Smooth muscle cell (in vitro differentiated cells): ENCODE results near the gene CAND2. TPM values are rescaled to one million over a fixed set of nuclear protein-coding genes. Genes with fewer than 3 reads are reported as not detected.

Source experiments
- DNase-seq: peaks from one replicate; lab custom pipeline; 2025; ENCODE audit not compliant: unreplicated experiment; lab: John Stamatoyannopoulos, UW
- H2AFZ ChIP-seq: fragments of 200-600 bp; sonication (generic); 2 replicates; pipeline ENCODE4 v1.6.0; 2016; ENCODE audit warnings: antibody characterized with exemption, low read depth, mild to moderate bottlenecking
- H3F3A ChIP-seq: fragments of 200-600 bp; sonication (generic); 2 replicates; pipeline ENCODE4 v1.6.0; 2017; ENCODE audit warnings: antibody characterized with exemption, low read depth
- H3K27ac ChIP-seq: fragments of 200-600 bp; sonication (generic); 2 replicates; pipeline ENCODE4 v1.5.1; 2016; ENCODE audit warnings: low read depth, mild to moderate bottlenecking
- H3K27me3 ChIP-seq: fragments of 200-600 bp; sonication (generic); 2 replicates; pipeline ENCODE4 v1.6.1; 2016; ENCODE audit warnings: low read depth, mild to moderate bottlenecking
- H3K36me3 ChIP-seq: fragments of 200-600 bp; sonication (generic); 2 replicates; pipeline ENCODE4 v1.5.1; 2016; ENCODE audit warnings: low read depth
- H3K4me1 ChIP-seq: fragments of 200-600 bp; sonication (generic); 2 replicates; pipeline ENCODE4 v1.5.1; 2016; ENCODE audit warnings: low read depth
- H3K4me2 ChIP-seq: fragments of 200-600 bp; sonication (generic); 2 replicates; pipeline ENCODE4 v1.6.0; 2016; ENCODE audit warnings: mild to moderate bottlenecking
- H3K4me3 ChIP-seq: fragments of 200-600 bp; sonication (generic); 2 replicates; pipeline ENCODE4 v1.5.1; 2016; ENCODE audit warnings: mild to moderate bottlenecking
- H3K79me2 ChIP-seq: fragments of 200-600 bp; sonication (generic); 2 replicates; pipeline ENCODE4 v1.6.0; 2016; ENCODE audit warnings: low read depth, mild to moderate bottlenecking
- H3K9ac ChIP-seq: fragments of 200-600 bp; sonication (generic); 2 replicates; pipeline ENCODE4 v1.6.0; 2016; ENCODE audit warnings: low read depth
- H3K9me3 ChIP-seq: fragments of 200-600 bp; sonication (generic); replicated peaks from 2 replicates; pipeline ENCODE4 v1.5.1; 2016; ENCODE audit warnings: low read depth
- H4K20me1 ChIP-seq: fragments of 200-600 bp; sonication (generic); 2 replicates; pipeline ENCODE4 v1.6.0; 2016; ENCODE audit warnings: low read depth
- CTCF ChIP-seq: fragments of 200-600 bp; sonication (generic); IDR thresholded peaks from 2 replicates; pipeline ENCODE4 v1.5.1; 2017; ENCODE audit warnings: borderline replicate concordance, mild to moderate bottlenecking, antibody characterized with exemption; ENCODE audit not compliant: insufficient read depth, poor library complexity, severe bottlenecking
- WGBS: methylation state at CpG from one replicate; pipeline ENCODE4 v1.1.7; 2016; ENCODE audit warnings: low lambda C conversion rate; 5-methylcytosine and 5-hydroxymethylcytosine counted together
- polyA plus RNA-seq: library from polyadenylated mRNA; unstranded; fragments of >200 nt; fragmentation: Nextera tagmentation; extraction: Ambion mirVana; gene quantifications from 2 replicates; pipeline ENCODE4 v1.2.1, GENCODE V29; 2016
- total RNA-seq: library from RNA; depleted of rRNA; stranded (reverse); fragments of >200 nt; gene quantifications from 2 replicates; pipeline ENCODE4 v1.2.3, GENCODE V29; 2014

Gene CAND2
- total and polyA plus RNA-seq, 2 experiments from 2014 or later = 2.1 to 2.7 TPM

GRCh38 chr3:12750658-12751071 is 45.8 kb upstream of the CAND2 start:
- no peak overlapping the region for H3K4me2 ChIP-seq
- no peaks in the 10 kb centered on the region for H3K36me3 ChIP-seq
- H3K79me2 ChIP-seq = no peaks in the 10 kb centered on the region
- H3K27me3 ChIP-seq = no peaks in the 10 kb centered on the region
- peaks cover 11% of the 10 kb centered on the region for H3F3A ChIP-seq
- no peaks in the 10 kb centered on the region for H3K9me3 ChIP-seq
- peak overlapping the region; percentile 43 for H3K9ac ChIP-seq
- H2AFZ ChIP-seq = no peak overlapping the region
- no peak for DNase-seq
- TF ChIP-seq CTCF = no peak
- no peak overlapping the region for H3K4me3 ChIP-seq
- 28% methylated on average over 4 of the region's 4 CpGs for WGBS
- no peaks in the 10 kb centered on the region for H3K4me1 ChIP-seq
- no peaks in the 10 kb centered on the region for H4K20me1 ChIP-seq
- H3K27ac ChIP-seq = peak overlapping the region; percentile 80

GRCh38 chr3:12751571-12751970 is 44.9 kb upstream of the CAND2 start:
- H4K20me1 ChIP-seq = no peaks in the 10 kb centered on the region
- H3K27ac ChIP-seq = peak overlapping the region; percentile 80
- peaks cover 11% of the 10 kb centered on the region for H3F3A ChIP-seq
- no peaks in the 10 kb centered on the region for H3K4me1 ChIP-seq
- H3K9me3 ChIP-seq = no peaks in the 10 kb centered on the region
- H3K4me3 ChIP-seq = no peak overlapping the region
- no peak for TF ChIP-seq CTCF
- no peaks in the 10 kb centered on the region for H3K27me3 ChIP-seq
- H3K9ac ChIP-seq = peak overlapping the region; percentile 43
- H2AFZ ChIP-seq = no peak overlapping the region
- no peaks in the 10 kb centered on the region for H3K36me3 ChIP-seq
- no peak for DNase-seq
- H3K79me2 ChIP-seq = no peaks in the 10 kb centered on the region
- H3K4me2 ChIP-seq = no peak overlapping the region
- 58% methylated on average over 5 of the region's 5 CpGs for WGBS

GRCh38 chr3:12752102-12752501 is 44.4 kb upstream of the CAND2 start:
- Histone ChIP-seq H3K4me1 (no peaks in the 10 kb centered on the region), H4K20me1 (no peaks in the 10 kb centered on the region), H3K4me3 (no peak overlapping the region), H3K9me3 (no peaks in the 10 kb centered on the region), H2AFZ (no peak overlapping the region), H3K79me2 (no peaks in the 10 kb centered on the region), H3K36me3 (no peaks in the 10 kb centered on the region), H3K27me3 (no peaks in the 10 kb centered on the region), H3K4me2 (no peak overlapping the region), H3K27ac (peak overlapping the region; percentile 72), H3K9ac (peak overlapping the region; percentile 18), H3F3A (peaks cover 11% of the 10 kb centered on the region)
- no peak for TF ChIP-seq CTCF
- WGBS = 55% methylated on average over 3 of the region's 3 CpGs
- DNase-seq = no peak

- no peaks in the 10 kb centered on the region for H3K79me2 ChIP-seq
- no peaks in the 10 kb centered on the region for H4K20me1 ChIP-seq
- no peak overlapping the region for H3K9ac ChIP-seq
- no peaks in the 10 kb centered on the region for H3K9me3 ChIP-seq
- H3K36me3 ChIP-seq = no peaks in the 10 kb centered on the region
- peaks cover 11% of the 10 kb centered on the region for H3F3A ChIP-seq
- 90% methylated on average over 2 of the region's 2 CpGs for WGBS
- TF ChIP-seq CTCF = no peak
- no peaks in the 10 kb centered on the region for H3K27me3 ChIP-seq
- DNase-seq = no peak
- H3K4me3 ChIP-seq = no peak overlapping the region
- H3K27ac ChIP-seq = peak overlapping the region; percentile 72
- H3K4me1 ChIP-seq = no peaks in the 10 kb centered on the region
- no peak overlapping the region for H2AFZ ChIP-seq
- H3K4me2 ChIP-seq = no peak overlapping the region
Observed at GRCh38 chr3:12752809-12753208, 43.7 kb upstream of the CAND2 start.
